ENCODE data around the gene STX18. TPM values are rescaled to one million over a fixed set of nuclear protein-coding genes. Genes with fewer than 3 reads are reported as not detected.
A peak's percentile ranks its signal among the peaks of the same experiment; 100 is the strongest.
"Not testable (repeated sequence)": the region's sequence is repeated elsewhere in the genome, so short reads cannot be mapped to it uniquely, and the experiment has no call there.

STX18 gene
- total RNA-seq, 1 donor from 2014 or later, result 24.0 TPM

DNA sequence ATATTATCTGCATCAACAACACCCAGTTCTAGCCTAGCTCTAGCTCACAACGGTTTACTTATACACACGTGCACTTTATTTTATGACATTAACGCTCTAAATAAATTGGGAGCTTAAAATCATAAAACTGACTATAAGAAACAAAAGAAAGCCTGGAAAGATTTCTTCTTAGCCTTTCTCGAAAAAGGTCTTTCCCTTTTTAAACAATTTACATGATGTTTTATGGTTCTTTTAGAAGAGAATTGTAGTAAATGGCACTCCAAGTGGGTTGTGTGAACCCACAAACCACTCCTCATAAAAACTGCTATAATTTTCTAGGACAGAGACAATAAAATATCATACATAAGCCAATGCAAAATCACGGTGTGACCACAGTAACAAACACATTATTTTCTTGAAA, 23.1 kb downstream of the STX18 start:
- Mint-ChIP-seq H3K27me3 (ENCODE audit: unreplicated experiment) (no peaks in the 10 kb centered on the region), H3K4me1 (ENCODE audit: unreplicated experiment) (peaks cover 10% of the 10 kb centered on the region), H3K9me3 (ENCODE audit: unreplicated experiment) (no peaks in the 10 kb centered on the region), H3K27ac (ENCODE audit: unreplicated experiment) (no peak overlapping the region), H3K36me3 (ENCODE audit: low read depth, unreplicated experiment) (no peaks in the 10 kb centered on the region), H3K4me3 (ENCODE audit: unreplicated experiment) (no peak overlapping the region)
- no peak for DNase-seq (ENCODE audit: low spot score)
- TF ChIP-seq, protein P1, sequence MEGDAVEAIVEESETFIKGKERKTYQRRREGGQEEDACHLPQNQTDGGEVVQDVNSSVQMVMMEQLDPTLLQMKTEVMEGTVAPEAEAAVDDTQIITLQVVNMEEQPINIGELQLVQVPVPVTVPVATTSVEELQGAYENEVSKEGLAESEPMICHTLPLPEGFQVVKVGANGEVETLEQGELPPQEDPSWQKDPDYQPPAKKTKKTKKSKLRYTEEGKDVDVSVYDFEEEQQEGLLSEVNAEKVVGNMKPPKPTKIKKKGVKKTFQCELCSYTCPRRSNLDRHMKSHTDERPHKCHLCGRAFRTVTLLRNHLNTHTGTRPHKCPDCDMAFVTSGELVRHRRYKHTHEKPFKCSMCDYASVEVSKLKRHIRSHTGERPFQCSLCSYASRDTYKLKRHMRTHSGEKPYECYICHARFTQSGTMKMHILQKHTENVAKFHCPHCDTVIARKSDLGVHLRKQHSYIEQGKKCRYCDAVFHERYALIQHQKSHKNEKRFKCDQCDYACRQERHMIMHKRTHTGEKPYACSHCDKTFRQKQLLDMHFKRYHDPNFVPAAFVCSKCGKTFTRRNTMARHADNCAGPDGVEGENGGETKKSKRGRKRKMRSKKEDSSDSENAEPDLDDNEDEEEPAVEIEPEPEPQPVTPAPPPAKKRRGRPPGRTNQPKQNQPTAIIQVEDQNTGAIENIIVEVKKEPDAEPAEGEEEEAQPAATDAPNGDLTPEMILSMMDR (IDR thresholded peaks at IDR 0.05; ENCODE audit: unreplicated experiment), result no peak

- no peak overlapping the region for H3K4me3 Mint-ChIP-seq (ENCODE audit: unreplicated experiment)
- peaks cover 23% of the 10 kb centered on the region for H3K4me1 Mint-ChIP-seq (ENCODE audit: unreplicated experiment)
- H3K27ac Mint-ChIP-seq (ENCODE audit: unreplicated experiment), result no peak overlapping the region
- TF ChIP-seq, protein P1 (IDR thresholded peaks at IDR 0.05; ENCODE audit: unreplicated experiment), result no peak
- DNase-seq (ENCODE audit: low spot score), result no peak
- H3K27me3 Mint-ChIP-seq (ENCODE audit: unreplicated experiment), result peaks cover 2% of the 10 kb centered on the region
- H3K36me3 Mint-ChIP-seq (ENCODE audit: low read depth, unreplicated experiment), result no peaks in the 10 kb centered on the region
- no peaks in the 10 kb centered on the region for H3K9me3 Mint-ChIP-seq (ENCODE audit: unreplicated experiment)
Observed at GRCh38 chr4:4514786-4515185, 27.1 kb downstream of the STX18 start.

DNA sequence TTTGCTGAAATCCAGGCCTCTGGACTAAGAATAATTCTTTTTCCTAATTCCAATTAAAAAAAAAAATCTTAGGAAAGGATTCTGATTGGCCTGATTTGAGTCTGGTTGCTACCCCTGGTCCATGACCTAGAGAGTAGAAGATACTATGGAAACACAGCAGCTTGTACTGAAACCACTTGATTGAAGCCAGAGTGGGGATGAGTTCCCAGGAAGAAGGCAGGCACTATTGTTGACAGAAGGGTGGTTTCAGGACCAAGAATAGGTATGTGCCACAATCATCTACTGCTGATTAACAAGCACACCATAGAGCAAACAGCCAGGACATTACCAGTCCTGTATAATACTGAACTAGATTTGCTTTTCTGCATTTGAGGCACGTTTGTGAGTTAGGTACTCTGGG, 29.6 kb downstream of the STX18 start:
- peaks cover 2% of the 10 kb centered on the region for H3K27me3 Mint-ChIP-seq (ENCODE audit: unreplicated experiment)
- H3K4me3 Mint-ChIP-seq (ENCODE audit: unreplicated experiment), result no peak overlapping the region

DNA sequence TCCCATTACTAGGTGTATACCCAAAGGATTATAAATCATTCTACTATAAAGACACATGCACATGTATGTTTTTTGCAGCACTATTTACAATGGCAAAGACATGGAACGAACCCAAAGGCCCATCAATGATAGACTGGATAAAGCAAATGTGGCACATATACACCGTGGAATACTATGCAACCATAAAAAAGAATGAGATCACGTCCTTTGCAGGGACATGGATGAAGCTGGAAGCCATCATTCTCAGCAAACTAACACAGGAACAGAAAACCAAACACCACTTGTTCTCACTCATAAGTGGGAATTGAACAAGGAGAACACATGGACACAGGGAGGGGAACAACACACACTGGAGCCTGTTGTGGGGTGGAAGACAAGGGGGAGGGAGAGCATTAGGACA, 31.2 kb downstream of the STX18 start:
- DNase-seq (ENCODE audit: low spot score); H3K27ac Mint-ChIP-seq (ENCODE audit: unreplicated experiment); H3K36me3 Mint-ChIP-seq (ENCODE audit: low read depth, unreplicated experiment); H3K9me3 Mint-ChIP-seq (ENCODE audit: unreplicated experiment); H3K27me3 Mint-ChIP-seq (ENCODE audit: unreplicated experiment); H3K4me3 Mint-ChIP-seq (ENCODE audit: unreplicated experiment): not testable (repeated sequence)
- H3K4me1 Mint-ChIP-seq (ENCODE audit: unreplicated experiment), result peaks cover 23% of the 10 kb centered on the region

More for the DNA sequence above, 29.6 kb downstream of the STX18 start:
- H3K4me1 Mint-ChIP-seq (ENCODE audit: unreplicated experiment), result peaks cover 23% of the 10 kb centered on the region
- no peak overlapping the region for H3K27ac Mint-ChIP-seq (ENCODE audit: unreplicated experiment)
- no peak for DNase-seq (ENCODE audit: low spot score)
- no peaks in the 10 kb centered on the region for H3K36me3 Mint-ChIP-seq (ENCODE audit: low read depth, unreplicated experiment)
- TF ChIP-seq, protein P1 (IDR thresholded peaks at IDR 0.05; ENCODE audit: unreplicated experiment), result no peak
- H3K9me3 Mint-ChIP-seq (ENCODE audit: unreplicated experiment), result no peaks in the 10 kb centered on the region

GRCh38 chr4:4509521-4509920, 32.3 kb downstream of the STX18 start:
- H3K9me3 Mint-ChIP-seq (ENCODE audit: unreplicated experiment), result no peaks in the 10 kb centered on the region
- H3K4me1 Mint-ChIP-seq (ENCODE audit: unreplicated experiment), result peaks cover 20% of the 10 kb centered on the region
- TF ChIP-seq, protein P1 (IDR thresholded peaks at IDR 0.05; ENCODE audit: unreplicated experiment), result no peak

GRCh38 chr4:4507923-4508322, 33.9 kb downstream of the STX18 start:
- TF ChIP-seq, protein P1 (IDR thresholded peaks at IDR 0.05; ENCODE audit: unreplicated experiment), result peak; percentile 71
- Mint-ChIP-seq H3K9me3 (ENCODE audit: unreplicated experiment) (no peaks in the 10 kb centered on the region), H3K4me3 (ENCODE audit: unreplicated experiment) (no peak overlapping the region), H3K27ac (ENCODE audit: unreplicated experiment) (no peak overlapping the region), H3K36me3 (ENCODE audit: low read depth, unreplicated experiment) (no peaks in the 10 kb centered on the region), H3K27me3 (ENCODE audit: unreplicated experiment) (peaks cover 2% of the 10 kb centered on the region), H3K4me1 (ENCODE audit: unreplicated experiment) (peaks cover 8% of the 10 kb centered on the region)
- DNase-seq (ENCODE audit: low spot score), result no peak

More at GRCh38 chr4:4509521-4509920, 32.3 kb downstream of the STX18 start:
- DNase-seq (ENCODE audit: low spot score), result no peak
- H3K36me3 Mint-ChIP-seq (ENCODE audit: low read depth, unreplicated experiment), result no peaks in the 10 kb centered on the region
- H3K27ac Mint-ChIP-seq (ENCODE audit: unreplicated experiment), result no peak overlapping the region
- H3K27me3 Mint-ChIP-seq (ENCODE audit: unreplicated experiment), result peaks cover 2% of the 10 kb centered on the region
- no peak overlapping the region for H3K4me3 Mint-ChIP-seq (ENCODE audit: unreplicated experiment)

Measured in endothelial cell (in vitro differentiated cells).